GM23338 (cell line): ENCODE results near the gene ASS1. TPM values are rescaled to one million over a fixed set of nuclear protein-coding genes. Genes with fewer than 3 reads are reported as not detected.

Source experiments
- CREB1 ChIP-seq: fragments of 250-450 bp; sonication (Bioruptor Pico); IDR thresholded peaks from 2 replicates; pipeline ENCODE4 v1.5.0; 2020; ENCODE audit warnings: low read depth, mild to moderate bottlenecking, moderate library complexity
- EZH2 ChIP-seq: fragments of 200-600 bp; sonication (generic); IDR thresholded peaks from one replicate; pipeline ENCODE4 v1.8.0; 2017; ENCODE audit warnings: antibody characterized with exemption, mild to moderate bottlenecking, low read depth; ENCODE audit not compliant: unreplicated experiment
- EZH2phosphoT487 ChIP-seq: fragments of 200-600 bp; sonication (generic); IDR thresholded peaks from one replicate; pipeline ENCODE4 v1.8.1; 2018; ENCODE audit warnings: antibody characterized with exemption; ENCODE audit not compliant: unreplicated experiment
- JUNB ChIP-seq: IDR thresholded peaks from one replicate; pipeline ENCODE4 v1.6.1; 2016; ENCODE audit warnings: antibody characterized with exemption; ENCODE audit not compliant: unreplicated experiment
- NANOG ChIP-seq: IDR thresholded peaks from 2 replicates; pipeline ENCODE4 v1.6.1; 2016; ENCODE audit warnings: antibody characterized with exemption, borderline replicate concordance
- POLR2AphosphoS5 ChIP-seq: IDR thresholded peaks from 2 replicates; pipeline ENCODE4 v1.6.1; 2016; ENCODE audit warnings: antibody characterized with exemption, low read depth
- REST ChIP-seq: IDR thresholded peaks from one replicate; pipeline ENCODE4 v1.6.1; 2018; ENCODE audit warnings: antibody characterized with exemption; ENCODE audit not compliant: unreplicated experiment
- STAT1 ChIP-seq: IDR thresholded peaks from one replicate; pipeline ENCODE4 v1.6.1; 2016; ENCODE audit warnings: antibody characterized with exemption; ENCODE audit not compliant: unreplicated experiment
- ZNF114 ChIP-seq: fragments of 250-450 bp; sonication (Bioruptor Pico); IDR thresholded peaks from 2 replicates; pipeline ENCODE4 v1.5.0; 2020; ENCODE audit warnings: mild to moderate bottlenecking, moderate library complexity
- ZNF331 ChIP-seq: fragments of 250-450 bp; sonication (Bioruptor Pico); IDR thresholded peaks from 2 replicates; pipeline ENCODE4 v1.5.0; 2020; ENCODE audit warnings: low read depth, mild to moderate bottlenecking, moderate library complexity
- polyA plus RNA-seq: library from polyadenylated mRNA; unstranded; fragments of >200 nt; fragmentation: Nextera tagmentation; extraction: Ambion mirVana; gene quantifications from 2 replicates; pipeline ENCODE4 v1.2.1, GENCODE V29; 2016
- total RNA-seq: library from RNA; depleted of rRNA; stranded (reverse); fragments of >200 nt; shearing (Covaris generic); gene quantifications from 2 replicates; pipeline ENCODE4 v1.2.3, GENCODE V29; 2014
- TF ChIP-seq, protein P1 (sequence below): fragments of 250-450 bp; sonication (Bioruptor Pico); IDR thresholded peaks from 2 replicates; pipeline ENCODE4 v1.5.0; 2020; ENCODE audit warnings: mild to moderate bottlenecking, moderate library complexity
- TF ChIP-seq, protein P2 (sequence below): IDR thresholded peaks from 2 replicates; pipeline ENCODE4 v1.6.1; 2016; ENCODE audit warnings: antibody characterized with exemption

Gene ASS1
- total and polyA plus RNA-seq, 2 experiments from 2014 or later = 65.8 to 103 TPM

- TF ChIP-seq, protein P1, sequence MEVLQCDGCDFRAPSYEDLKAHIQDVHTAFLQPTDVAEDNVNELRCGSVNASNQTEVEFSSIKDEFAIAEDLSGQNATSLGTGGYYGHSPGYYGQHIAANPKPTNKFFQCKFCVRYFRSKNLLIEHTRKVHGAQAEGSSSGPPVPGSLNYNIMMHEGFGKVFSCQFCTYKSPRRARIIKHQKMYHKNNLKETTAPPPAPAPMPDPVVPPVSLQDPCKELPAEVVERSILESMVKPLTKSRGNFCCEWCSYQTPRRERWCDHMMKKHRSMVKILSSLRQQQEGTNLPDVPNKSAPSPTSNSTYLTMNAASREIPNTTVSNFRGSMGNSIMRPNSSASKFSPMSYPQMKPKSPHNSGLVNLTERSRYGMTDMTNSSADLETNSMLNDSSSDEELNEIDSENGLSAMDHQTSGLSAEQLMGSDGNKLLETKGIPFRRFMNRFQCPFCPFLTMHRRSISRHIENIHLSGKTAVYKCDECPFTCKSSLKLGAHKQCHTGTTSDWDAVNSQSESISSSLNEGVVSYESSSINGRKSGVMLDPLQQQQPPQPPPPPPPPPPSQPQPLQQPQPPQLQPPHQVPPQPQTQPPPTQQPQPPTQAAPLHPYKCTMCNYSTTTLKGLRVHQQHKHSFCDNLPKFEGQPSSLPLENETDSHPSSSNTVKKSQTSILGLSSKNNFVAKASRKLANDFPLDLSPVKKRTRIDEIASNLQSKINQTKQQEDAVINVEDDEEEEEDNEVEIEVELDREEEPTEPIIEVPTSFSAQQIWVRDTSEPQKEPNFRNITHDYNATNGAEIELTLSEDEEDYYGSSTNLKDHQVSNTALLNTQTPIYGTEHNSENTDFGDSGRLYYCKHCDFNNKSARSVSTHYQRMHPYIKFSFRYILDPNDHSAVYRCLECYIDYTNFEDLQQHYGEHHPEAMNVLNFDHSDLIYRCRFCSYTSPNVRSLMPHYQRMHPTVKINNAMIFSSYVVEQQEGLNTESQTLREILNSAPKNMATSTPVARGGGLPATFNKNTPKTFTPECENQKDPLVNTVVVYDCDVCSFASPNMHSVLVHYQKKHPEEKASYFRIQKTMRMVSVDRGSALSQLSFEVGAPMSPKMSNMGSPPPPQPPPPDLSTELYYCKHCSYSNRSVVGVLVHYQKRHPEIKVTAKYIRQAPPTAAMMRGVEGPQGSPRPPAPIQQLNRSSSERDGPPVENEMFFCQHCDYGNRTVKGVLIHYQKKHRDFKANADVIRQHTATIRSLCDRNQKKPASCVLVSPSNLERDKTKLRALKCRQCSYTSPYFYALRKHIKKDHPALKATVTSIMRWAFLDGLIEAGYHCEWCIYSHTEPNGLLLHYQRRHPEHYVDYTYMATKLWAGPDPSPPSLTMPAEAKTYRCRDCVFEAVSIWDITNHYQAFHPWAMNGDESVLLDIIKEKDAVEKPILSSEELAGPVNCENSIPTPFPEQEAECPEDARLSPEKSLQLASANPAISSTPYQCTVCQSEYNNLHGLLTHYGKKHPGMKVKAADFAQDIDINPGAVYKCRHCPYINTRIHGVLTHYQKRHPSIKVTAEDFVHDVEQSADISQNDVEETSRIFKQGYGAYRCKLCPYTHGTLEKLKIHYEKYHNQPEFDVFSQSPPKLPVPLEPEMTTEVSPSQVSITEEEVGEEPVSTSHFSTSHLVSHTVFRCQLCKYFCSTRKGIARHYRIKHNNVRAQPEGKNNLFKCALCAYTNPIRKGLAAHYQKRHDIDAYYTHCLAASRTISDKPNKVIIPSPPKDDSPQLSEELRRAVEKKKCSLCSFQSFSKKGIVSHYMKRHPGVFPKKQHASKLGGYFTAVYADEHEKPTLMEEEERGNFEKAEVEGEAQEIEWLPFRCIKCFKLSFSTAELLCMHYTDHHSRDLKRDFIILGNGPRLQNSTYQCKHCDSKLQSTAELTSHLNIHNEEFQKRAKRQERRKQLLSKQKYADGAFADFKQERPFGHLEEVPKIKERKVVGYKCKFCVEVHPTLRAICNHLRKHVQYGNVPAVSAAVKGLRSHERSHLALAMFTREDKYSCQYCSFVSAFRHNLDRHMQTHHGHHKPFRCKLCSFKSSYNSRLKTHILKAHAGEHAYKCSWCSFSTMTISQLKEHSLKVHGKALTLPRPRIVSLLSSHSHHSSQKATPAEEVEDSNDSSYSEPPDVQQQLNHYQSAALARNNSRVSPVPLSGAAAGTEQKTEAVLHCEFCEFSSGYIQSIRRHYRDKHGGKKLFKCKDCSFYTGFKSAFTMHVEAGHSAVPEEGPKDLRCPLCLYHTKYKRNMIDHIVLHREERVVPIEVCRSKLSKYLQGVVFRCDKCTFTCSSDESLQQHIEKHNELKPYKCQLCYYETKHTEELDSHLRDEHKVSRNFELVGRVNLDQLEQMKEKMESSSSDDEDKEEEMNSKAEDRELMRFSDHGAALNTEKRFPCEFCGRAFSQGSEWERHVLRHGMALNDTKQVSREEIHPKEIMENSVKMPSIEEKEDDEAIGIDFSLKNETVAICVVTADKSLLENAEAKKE (CRISPR knock-in tag) = no peak
- TF ChIP-seq REST = no peak
- TF ChIP-seq NANOG = no peak
- no peak for TF ChIP-seq EZH2
- no peak for TF ChIP-seq JUNB
- no peak for TF ChIP-seq EZH2phosphoT487
- no peak for TF ChIP-seq ZNF331 (CRISPR knock-in tag)
- TF ChIP-seq POLR2AphosphoS5 = no peak
- no peak for TF ChIP-seq STAT1
- TF ChIP-seq, protein P2, sequence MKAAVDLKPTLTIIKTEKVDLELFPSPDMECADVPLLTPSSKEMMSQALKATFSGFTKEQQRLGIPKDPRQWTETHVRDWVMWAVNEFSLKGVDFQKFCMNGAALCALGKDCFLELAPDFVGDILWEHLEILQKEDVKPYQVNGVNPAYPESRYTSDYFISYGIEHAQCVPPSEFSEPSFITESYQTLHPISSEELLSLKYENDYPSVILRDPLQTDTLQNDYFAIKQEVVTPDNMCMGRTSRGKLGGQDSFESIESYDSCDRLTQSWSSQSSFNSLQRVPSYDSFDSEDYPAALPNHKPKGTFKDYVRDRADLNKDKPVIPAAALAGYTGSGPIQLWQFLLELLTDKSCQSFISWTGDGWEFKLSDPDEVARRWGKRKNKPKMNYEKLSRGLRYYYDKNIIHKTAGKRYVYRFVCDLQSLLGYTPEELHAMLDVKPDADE = no peak
- TF ChIP-seq ZNF114 (CRISPR knock-in tag) = no peak
- TF ChIP-seq CREB1 (CRISPR knock-in tag) = no peak
These were observed 63.5 kb downstream of the ASS1 start (continued) for GRCh38 chr9:130508218-130508617.
